AG04450 (cell line): ENCODE data around the gene INPP1. TPM values are rescaled to one million over a fixed set of nuclear protein-coding genes. Genes with fewer than 3 reads are reported as not detected.

Experiments used
- CTCF ChIA-PET: fragments of 300-600, 350-600 bp; formaldehyde crosslinking; extraction: SDS; loops from one replicate; lab custom pipeline; 2022; ENCODE audit warnings: antibody characterized with exemption, inconsistent platforms; lab: Charles Lee
- POLR2A ChIA-PET: fragments of 350-600 bp; formaldehyde crosslinking; extraction: SDS; loops from one replicate; lab custom pipeline; 2021; ENCODE audit warnings: antibody characterized with exemption, inconsistent platforms; lab: Yijun Ruan, JAX
- DNase-seq: peaks from one replicate; pipeline ENCODE4 v3.0.0-alpha.2; 2011; ENCODE audit warnings: low read depth, low spot score
- H3K27ac ChIP-seq: one replicate; pipeline ENCODE4 v1.5.1; 2012; ENCODE audit warnings: low read depth, low read length, control low read depth
- H3K27me3 ChIP-seq: one replicate; pipeline ENCODE4 v1.6.0; 2012; ENCODE audit warnings: low read length; ENCODE audit not compliant: control insufficient read depth, insufficient read depth
- H3K4me3 ChIP-seq: 2 replicates; pipeline ENCODE4 v1.5.1; 2011; ENCODE audit warnings: mild to moderate bottlenecking, low read depth, low read length, control low read depth
- H3K9me3 ChIP-seq: 2 replicates; pipeline ENCODE4 v1.5.1; 2012; ENCODE audit warnings: low read length; ENCODE audit not compliant: control insufficient read depth, insufficient read depth
- CTCF ChIP-seq: IDR thresholded peaks from 2 replicates; pipeline ENCODE4 v1.5.1; 2011; ENCODE audit warnings: low read depth, low read length, control low read depth, inconsistent platforms
- polyA plus RNA-seq: library from polyadenylated mRNA; depleted of rRNA; stranded (reverse); fragments of >200 nt; gene quantifications from 2 replicates; pipeline ENCODE4 v1.2.3, GENCODE V29; 2011

Gene INPP1
- polyA plus RNA-seq, 1 experiment: 14.5 TPM

DNA sequence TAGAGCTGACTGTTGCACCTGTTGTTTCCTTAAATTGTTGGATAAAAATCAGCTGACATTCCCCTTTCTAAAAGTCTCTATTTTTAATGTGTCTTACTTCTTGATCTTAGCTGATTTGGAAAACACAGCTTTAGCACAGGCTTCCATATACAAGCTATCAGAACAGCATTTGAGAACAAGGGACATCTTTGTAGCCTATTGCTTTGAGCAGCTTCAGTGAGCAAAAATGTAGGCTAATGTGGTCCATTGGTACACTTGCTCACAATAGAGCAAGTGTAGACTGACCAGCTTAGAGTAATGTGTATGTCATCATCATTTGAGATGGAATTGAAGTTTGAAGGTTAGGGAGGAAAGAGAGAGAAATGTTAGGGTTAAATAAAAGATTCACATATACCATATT, 7.0 kb downstream of the INPP1 start:
- Histone ChIP-seq H3K27me3 (no peaks in the 10 kb centered on the region), H3K27ac (no peak overlapping the region), H3K4me3 (no peak overlapping the region), H3K9me3 (no peaks in the 10 kb centered on the region)
- no peak for DNase-seq
- POLR2A ChIA-PET: no interaction called here
- CTCF ChIA-PET: no interaction called here
- TF ChIP-seq CTCF: no peak

GRCh38 chr2:190351955-190352354, 8.6 kb downstream of the INPP1 start:
- no peak for DNase-seq
- no peaks in the 10 kb centered on the region for H3K27me3 ChIP-seq
- H3K9me3 ChIP-seq: no peaks in the 10 kb centered on the region
- POLR2A ChIA-PET: no interaction called here
- CTCF ChIA-PET: interaction anchor here (1.4 to 1.6 kb wide), 2 partner anchors 32 to 263 kb away, joined by 3 to 6 read pairs; no protein-coding TSS in a partner anchor
- H3K27ac ChIP-seq: no peak overlapping the region
- no peak for TF ChIP-seq CTCF
- H3K4me3 ChIP-seq: no peak overlapping the region

DNA sequence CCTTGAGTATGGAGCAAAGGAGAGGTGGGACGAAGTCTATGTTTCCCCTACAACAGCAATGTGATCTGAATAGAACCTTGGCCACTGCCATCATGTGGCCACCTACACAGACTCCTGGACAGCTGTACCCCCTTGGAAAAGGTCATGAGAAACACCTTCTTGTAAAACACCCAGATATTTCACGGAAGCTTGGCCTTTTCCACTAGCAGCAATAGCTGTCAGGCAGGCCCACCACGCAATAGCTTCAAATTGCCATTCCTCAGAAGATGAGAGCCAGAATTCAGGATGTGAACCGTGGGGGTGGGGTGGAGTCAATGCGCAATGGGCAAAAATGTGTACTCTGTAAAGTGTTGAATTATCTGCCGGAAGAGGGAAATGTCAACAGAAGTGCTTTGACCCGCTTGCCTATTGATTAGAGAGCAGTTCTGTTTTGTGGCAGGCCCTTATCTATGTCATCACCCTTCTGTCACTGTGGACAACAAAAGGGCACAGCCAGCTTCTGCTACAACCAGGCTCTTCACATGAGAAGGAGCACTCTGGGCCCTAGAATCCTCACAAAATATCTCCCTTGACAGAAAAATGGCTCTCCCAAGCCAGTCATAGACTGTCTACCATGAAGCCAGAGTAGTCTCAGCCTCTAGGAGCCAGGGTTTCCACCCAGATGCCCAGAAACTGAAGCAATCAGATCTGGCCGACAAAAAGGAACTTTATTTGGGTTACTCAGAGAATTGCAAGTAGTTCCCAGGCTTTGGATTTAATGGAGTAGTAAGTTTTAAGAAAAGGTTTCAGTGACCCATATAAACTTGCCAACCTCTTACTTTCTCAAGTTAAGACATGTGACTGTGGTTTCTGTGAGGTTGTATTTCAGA, 9.5 kb downstream of the INPP1 start:
- no peak overlapping the region for H3K27ac ChIP-seq

DNA sequence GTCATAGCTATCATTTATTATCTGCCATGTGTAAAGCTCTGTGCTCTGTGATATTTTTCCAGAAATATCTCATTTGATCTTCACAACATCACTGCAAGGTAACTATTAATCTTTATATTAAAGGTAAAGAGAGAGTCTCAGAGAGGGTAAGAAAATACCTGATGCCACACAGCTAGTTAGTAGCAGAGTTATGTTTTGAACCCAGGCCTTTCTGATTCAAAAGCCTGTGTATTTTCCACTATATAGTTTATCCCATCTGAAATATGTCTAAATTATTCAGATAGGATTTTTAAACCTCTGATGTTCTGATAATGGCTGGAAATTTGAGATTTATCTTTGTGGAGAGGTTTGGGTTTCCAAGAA, 10.1 kb downstream of the INPP1 start:
- TF ChIP-seq CTCF: no peak
- POLR2A ChIA-PET: no interaction called here
- DNase-seq: no peak
- Histone ChIP-seq H3K9me3 (no peaks in the 10 kb centered on the region), H3K27me3 (no peaks in the 10 kb centered on the region), H3K27ac (no peak overlapping the region), H3K4me3 (no peak overlapping the region)
- CTCF ChIA-PET: interaction anchor here (1.2 to 2.9 kb wide), 3 partner anchors 9 to 264 kb away, joined by 5 to 15 read pairs (median 6); partner anchors contain the start of gene INPP1

More for the DNA sequence above, 9.5 kb downstream of the INPP1 start:
- CTCF ChIA-PET: interaction anchor here (1.2 to 1.6 kb wide), 3 partner anchors 9 to 264 kb away, joined by 3 to 6 read pairs (median 5); partner anchors contain the start of gene INPP1
- TF ChIP-seq CTCF: no peak
- Histone ChIP-seq H3K4me3 (no peak overlapping the region), H3K27me3 (no peaks in the 10 kb centered on the region), H3K9me3 (no peaks in the 10 kb centered on the region)
- POLR2A ChIA-PET: no interaction called here
- DNase-seq: no peak
